NCI-H1694 (cell line): ENCODE measurements around the gene TMEM107.
"Not testable (repeated sequence)": the region's sequence is repeated elsewhere in the genome, so short reads cannot be mapped to it uniquely, and the experiment has no call there.

Source experiments
- DNase-seq: peaks from one replicate; lab custom pipeline; 2025; lab: John Stamatoyannopoulos, UW

TMEM107 gene

GRCh38 chr17:8176197-8176940, at the start of gene TMEM107:
Gene TMEM107 (minus strand): TSS chr17:8176380. CDS start chr17:8176286, 94 bp downstream.
- peak; percentile 71 for DNase-seq

GRCh38 chr17:8224891-8225812, 49.0 kb upstream of the TMEM107 start:
- no peak for DNase-seq

DNA sequence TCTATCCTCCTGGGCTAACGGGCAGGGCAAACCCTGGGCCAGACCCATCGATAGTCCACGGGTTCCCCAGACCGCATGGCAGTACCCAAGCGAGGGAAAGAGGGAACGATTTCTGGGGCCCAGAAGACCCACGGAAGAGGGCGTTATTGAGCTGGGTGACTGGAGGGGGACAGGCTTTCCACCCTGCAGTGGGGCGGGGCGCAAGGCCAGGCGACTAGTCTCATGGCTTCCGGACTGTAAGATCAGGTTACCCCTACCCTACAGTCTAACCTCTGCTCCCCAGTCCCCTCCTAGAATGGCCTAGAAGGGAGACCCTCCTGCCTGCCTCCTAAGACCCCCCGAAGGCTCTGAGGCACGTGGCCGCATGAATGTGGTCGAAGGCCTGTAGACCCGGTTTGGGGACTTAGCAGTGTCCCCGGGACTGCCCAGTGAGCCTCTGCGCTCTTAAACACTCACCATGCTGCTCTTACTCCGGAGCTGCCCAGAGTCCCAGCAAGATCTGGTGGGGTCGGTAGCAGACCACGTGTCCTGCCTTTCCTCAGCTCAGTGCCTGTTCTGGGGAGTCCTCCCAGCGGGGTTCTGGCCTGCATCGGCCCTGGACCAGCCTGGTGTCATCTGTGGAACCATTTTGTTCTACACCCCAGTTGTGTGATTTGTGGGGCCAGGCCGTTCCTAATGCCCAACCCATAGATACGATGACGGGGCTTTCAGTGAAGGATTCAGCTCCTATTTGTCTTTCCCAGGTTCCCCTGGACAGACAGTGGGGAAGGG, 47.4 kb upstream of the TMEM107 start:
- DNase-seq, result peak; percentile 66

- DNase-seq, result peak; percentile 83
These were observed 46.6 kb upstream of the TMEM107 start for GRCh38 chr17:8222630-8223355.

DNA sequence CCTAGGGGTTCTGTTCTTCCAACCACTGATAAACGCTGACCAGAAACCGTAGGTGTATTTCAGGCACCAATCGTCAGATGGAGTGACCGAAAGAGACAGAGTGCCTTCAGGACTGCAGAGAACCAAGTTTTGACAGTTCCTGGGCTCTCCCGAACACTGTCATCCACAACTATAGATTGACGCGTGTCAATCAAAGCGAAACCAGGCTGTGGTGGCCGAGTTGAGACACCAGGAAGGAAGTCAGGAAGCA, 46.1 kb upstream of the TMEM107 start:
- DNase-seq, result no peak

DNA sequence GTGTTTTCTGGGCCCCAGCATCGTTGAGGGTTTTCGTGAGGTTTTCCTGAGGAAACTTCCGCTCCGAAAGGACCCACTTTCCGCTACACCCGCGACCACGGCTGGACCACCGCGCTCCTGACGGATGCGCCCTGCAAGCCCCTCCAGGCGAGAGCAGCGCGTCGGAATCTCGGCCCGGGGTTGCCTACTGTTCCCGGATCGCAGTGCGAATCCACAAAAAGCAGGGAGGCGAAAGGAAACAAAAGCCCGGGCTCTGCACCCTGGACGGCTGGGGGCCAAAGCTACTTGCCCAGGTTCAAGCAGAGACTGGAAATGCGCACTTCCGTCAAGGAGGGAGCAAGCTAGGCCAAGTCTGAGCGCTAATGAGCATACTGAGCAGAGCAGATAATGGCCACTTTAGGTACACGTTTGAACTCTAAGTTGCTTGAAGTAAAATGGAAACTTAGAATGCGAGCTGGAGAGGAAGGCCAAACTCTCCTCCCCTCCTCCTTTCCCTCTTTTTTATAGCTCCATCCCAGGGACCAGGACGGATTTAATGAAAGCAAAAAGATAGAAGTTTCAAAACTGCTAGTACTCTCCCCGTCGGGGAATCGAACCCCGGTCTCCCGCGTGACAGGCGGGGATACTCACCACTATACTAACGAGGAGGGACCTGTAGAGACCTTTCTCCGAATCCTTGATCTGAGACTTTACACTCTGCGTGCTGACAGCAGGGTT, 45.6 kb upstream of the TMEM107 start:
- peak; percentile 97 for DNase-seq

- DNase-seq, result peak; percentile 97
These were observed 44.8 kb upstream of the TMEM107 start for GRCh38 chr17:8220783-8221662.

- DNase-seq, result not testable (repeated sequence)
These were observed 37.8 kb upstream of the TMEM107 start for GRCh38 chr17:8214000-8214399.

DNA sequence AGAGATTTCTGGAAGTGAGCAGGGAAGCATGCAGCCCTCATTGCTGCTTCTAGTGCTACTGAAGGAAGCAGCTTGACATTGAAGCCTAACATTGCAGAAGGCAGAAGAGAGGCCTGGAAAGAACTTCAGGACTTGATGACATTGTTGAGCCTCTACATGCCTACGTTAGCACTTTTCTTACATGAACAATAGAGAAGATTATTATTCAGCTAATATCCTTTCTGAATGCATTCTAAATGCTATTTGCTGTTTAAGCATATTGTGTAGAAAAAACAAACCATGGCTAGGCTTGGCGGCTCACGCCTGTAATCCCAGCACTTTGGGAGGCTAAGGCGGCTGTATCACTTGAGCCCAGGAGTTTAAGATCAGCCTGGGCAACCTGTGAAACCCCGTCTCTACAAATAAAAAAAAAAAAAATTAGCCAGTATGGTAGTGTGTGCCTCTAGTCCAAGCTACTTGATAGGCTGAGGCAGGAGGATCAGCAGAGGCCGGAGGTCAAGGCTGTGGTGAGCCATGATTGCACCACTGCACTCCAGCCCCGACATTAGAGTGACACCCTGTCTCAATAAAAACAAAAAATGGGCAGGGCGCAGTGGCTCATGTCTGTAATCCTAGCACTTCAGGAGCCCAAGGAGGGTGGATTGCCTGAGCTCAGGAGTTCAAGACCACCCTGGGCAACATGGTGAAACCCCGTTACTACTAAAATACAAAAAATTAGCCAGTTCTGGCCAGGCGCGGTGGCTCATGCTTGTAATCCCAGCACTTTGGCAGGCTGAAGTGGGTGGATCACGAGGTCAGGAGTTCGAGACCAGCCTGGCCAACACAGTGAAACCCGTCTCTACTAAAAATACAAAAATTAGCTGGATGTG, 36.4 kb upstream of the TMEM107 start:
- no peak for DNase-seq

- DNase-seq, result no peak
These were observed 34.7 kb upstream of the TMEM107 start for GRCh38 chr17:8210761-8211458.

GRCh38 chr17:8209907-8210760, 34.0 kb upstream of the TMEM107 start, which contains the start of gene AURKB:
Gene AURKB (minus strand): TSS chr17:8210575. CDS start chr17:8210224, 351 bp downstream.
- peak; percentile 93 for DNase-seq

- no peak for DNase-seq
These were observed 30.4 kb upstream of the TMEM107 start for GRCh38 chr17:8206536-8206935.

- DNase-seq, result no peak
These were observed 28.8 kb upstream of the TMEM107 start for GRCh38 chr17:8204761-8205555.

- DNase-seq, result peak; percentile 92
These were observed 16.1 kb upstream of the TMEM107 start for GRCh38 chr17:8192070-8192815.

DNA sequence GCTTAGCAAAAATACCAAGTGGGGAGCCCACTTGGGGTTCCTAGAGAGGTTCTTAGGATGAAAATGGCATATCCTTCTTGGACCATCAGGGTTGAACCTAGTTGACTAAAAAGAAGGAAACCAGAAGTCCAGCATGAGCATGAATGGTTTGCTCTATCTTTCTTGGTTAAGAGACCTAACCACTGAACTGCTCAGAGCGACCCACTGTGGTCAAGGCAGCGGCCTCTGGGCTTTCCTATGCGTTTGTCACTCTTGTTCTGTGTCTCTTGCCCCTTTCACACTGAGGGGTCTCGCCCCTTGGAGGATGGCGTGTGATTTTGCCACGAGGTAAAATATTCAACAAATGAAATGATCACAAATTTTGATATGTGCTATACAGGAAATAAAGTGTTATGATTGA, 14.3 kb upstream of the TMEM107 start:
- DNase-seq, result no peak
